Breast epithelium (tissue), 4 donors: ENCODE measurements around the gene FAM50A. TPM values are rescaled to one million over a fixed set of nuclear protein-coding genes. Genes with fewer than 3 reads are reported as not detected.
A peak's percentile ranks its signal among the peaks of the same experiment; 100 is the strongest.

Experiments used
- DNase-seq, 2 donors: peaks; one replicate each; pipeline ENCODE4 v3.0.0-alpha.2; 2019; ENCODE audit warnings: low spot score in 2 of 2
- H3K27ac ChIP-seq, 2 donors: fragments of 200-600 bp; sonication (generic) in 1 of 2; one replicate each; pipeline ENCODE4 v1.5.1; 2016 to 2019; ENCODE audit warnings: mild to moderate bottlenecking in 1 of 2
- H3K27me3 ChIP-seq, 2 donors: fragments of 200-600 bp; sonication (generic) in 1 of 2; one replicate each; pipeline versions ENCODE4 v1.5.1 to v1.6.0; 2017 to 2019; ENCODE audit warnings: control low read depth in 1 of 2, mild to moderate bottlenecking in 1 of 2
- H3K36me3 ChIP-seq: fragments of 200-600 bp; one replicate; pipeline ENCODE4 v1.5.1; 2019
- H3K4me1 ChIP-seq, 2 donors: fragments of 200-600 bp; sonication (generic); one replicate each; pipeline ENCODE4 v1.5.1; 2016 to 2019; ENCODE audit warnings: control low read depth in 1 of 2
- H3K4me3 ChIP-seq, 3 donors: fragments of 200-600 bp; sonication (generic); 1 replicate in 2 of 3; 2 replicates in 1 of 3; pipeline ENCODE4 v1.5.1; 2016 to 2019; ENCODE audit warnings: mild to moderate bottlenecking in 3 of 3, moderate library complexity in 2 of 3
- H3K9me3 ChIP-seq, 2 donors: fragments of 200-600 bp; sonication (generic) in 1 of 2; one replicate each; pipeline ENCODE4 v1.5.1; 2016 to 2019; ENCODE audit warnings: control low read depth in 1 of 2
- POLR2A ChIP-seq: fragments of 450-650 bp; IDR thresholded peaks from one replicate; pipeline ENCODE4 v1.6.1; 2016; ENCODE audit warnings: antibody characterized with exemption, mild to moderate bottlenecking, moderate library complexity
- POLR2AphosphoS5 ChIP-seq, 3 donors: sonication (generic); formaldehyde crosslinking; IDR thresholded peaks; one replicate each; pipeline ENCODE4 v1.6.1; 2017; ENCODE audit warnings: antibody characterized with exemption in 3 of 3
- intact Hi-C: fragments of 100-400 bp; cut with DNase I; formaldehyde crosslinking; loops from one replicate; pipeline ENCODE4 v1.15.1; 2023; ENCODE audit warnings: low total_unique reads
- total RNA-seq, 3 donors: library from RNA; depleted of rRNA; stranded (reverse); fragments of >200 nt; gene quantifications; one replicate each; pipeline ENCODE4 v1.1.0, GENCODE V29; 2016
- TF ChIP-seq, protein P1 (sequence below), 3 donors: fragments of 450-650 bp; IDR thresholded peaks; one replicate each; pipeline ENCODE4 v1.5.1; 2016 to 2017; ENCODE audit warnings: antibody characterized with exemption in 3 of 3, mild to moderate bottlenecking in 3 of 3, moderate library complexity in 3 of 3

Gene FAM50A
- total RNA-seq, 3 donors from 2014 or later: 30.7 to 94.4 (median 64.2) TPM

GRCh38 chrX:154457491-154458115, 13.7 kb downstream of the FAM50A start:
- Histone ChIP-seq H3K4me1 (no peaks in the 10 kb centered on the region), H3K9me3 (no peaks in the 10 kb centered on the region), H3K27ac (peak overlapping the region; percentile 66 to 90), H3K27me3 (peaks cover 0 to 6% of the 10 kb centered on the region in 2 donors), H3K4me3 (peak overlapping the region; percentile 55 to 80 (median 61)), H3K36me3 (no peaks in the 10 kb centered on the region)
- DNase-seq: no peak
- TF ChIP-seq, protein P1, sequence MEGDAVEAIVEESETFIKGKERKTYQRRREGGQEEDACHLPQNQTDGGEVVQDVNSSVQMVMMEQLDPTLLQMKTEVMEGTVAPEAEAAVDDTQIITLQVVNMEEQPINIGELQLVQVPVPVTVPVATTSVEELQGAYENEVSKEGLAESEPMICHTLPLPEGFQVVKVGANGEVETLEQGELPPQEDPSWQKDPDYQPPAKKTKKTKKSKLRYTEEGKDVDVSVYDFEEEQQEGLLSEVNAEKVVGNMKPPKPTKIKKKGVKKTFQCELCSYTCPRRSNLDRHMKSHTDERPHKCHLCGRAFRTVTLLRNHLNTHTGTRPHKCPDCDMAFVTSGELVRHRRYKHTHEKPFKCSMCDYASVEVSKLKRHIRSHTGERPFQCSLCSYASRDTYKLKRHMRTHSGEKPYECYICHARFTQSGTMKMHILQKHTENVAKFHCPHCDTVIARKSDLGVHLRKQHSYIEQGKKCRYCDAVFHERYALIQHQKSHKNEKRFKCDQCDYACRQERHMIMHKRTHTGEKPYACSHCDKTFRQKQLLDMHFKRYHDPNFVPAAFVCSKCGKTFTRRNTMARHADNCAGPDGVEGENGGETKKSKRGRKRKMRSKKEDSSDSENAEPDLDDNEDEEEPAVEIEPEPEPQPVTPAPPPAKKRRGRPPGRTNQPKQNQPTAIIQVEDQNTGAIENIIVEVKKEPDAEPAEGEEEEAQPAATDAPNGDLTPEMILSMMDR (IDR thresholded peaks at IDR 0.05): no peak
- TF ChIP-seq POLR2A: no peak
- TF ChIP-seq POLR2AphosphoS5 (IDR thresholded peaks at IDR 0.05): no peak
- intact Hi-C loops: no loop called here

DNA sequence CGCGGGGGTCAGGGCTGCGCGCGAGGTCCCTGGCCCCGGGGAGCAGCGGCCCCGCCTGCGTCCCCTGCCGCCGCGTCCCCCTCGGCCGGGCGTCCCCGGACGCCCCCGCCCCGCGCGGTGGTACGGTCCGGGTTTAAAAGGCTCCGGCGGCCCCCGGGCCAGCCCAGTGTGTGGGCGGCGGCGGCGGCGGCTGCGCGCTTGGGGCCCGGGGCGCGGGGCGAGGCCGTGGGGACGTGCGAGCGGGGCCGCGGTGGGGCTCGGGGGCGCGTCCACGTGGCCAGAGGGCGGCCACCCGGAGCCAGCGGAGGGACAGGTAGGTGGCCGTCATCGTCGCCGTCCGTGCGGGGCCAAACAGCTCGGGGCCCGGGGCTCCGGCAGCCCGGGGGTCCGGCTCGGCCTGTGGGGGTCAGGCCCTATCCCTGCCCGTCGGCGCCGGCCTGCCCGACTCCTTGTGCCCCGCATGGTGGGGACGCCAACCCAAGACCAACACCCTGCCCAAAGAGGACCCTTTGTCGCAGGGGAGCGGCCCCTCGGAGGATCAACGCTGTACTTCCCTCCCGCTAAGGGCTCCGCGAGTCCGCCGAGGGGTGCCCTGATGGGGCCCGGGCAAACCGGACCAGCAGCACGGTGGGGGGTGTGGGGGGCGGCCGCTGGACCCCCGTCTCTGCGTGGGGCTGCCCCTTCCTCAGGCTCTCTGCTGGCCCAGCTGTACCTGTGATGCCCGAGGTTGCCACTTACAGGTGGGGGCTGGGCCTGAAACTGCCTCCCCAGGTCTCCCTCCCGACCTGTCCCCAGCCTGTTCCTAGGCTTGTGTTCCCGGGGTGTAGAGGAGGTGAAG, 14.4 kb downstream of the FAM50A start, which contains the start of gene PLXNA3:
TSS of gene PLXNA3 (plus strand) at position 166 of the 838 bp plus-strand sequence. CDS start 1,903 bp downstream, outside the sequence.
- no peaks in the 10 kb centered on the region for H3K36me3 ChIP-seq
- TF ChIP-seq, protein P1 (IDR thresholded peaks at IDR 0.05): no peak
- TF ChIP-seq POLR2A (no peak), POLR2AphosphoS5 (IDR thresholded peaks at IDR 0.05) (no peak)
- no peaks in the 10 kb centered on the region for H3K4me1 ChIP-seq
- no peaks in the 10 kb centered on the region for H3K9me3 ChIP-seq
- intact Hi-C loops: no loop called here
- peaks cover 0 to 2% of the 10 kb centered on the region in 2 donors for H3K27me3 ChIP-seq
- no peak for DNase-seq
- peak within 1 kb of the TSS; percentile 66 to 90 for H3K27ac ChIP-seq
- H3K4me3 ChIP-seq: peak within 1 kb of the TSS; percentile 55 to 80 (median 61)

- H3K4me3 ChIP-seq: peak overlapping the region; percentile 55 to 80 (median 61)
- H3K9me3 ChIP-seq: no peaks in the 10 kb centered on the region
- intact Hi-C loops: no loop called here
- H3K4me1 ChIP-seq: no peaks in the 10 kb centered on the region
- no peaks in the 10 kb centered on the region for H3K36me3 ChIP-seq
- peak overlapping the region in 1 of 2 donors; percentile 0 for H3K27ac ChIP-seq
- peaks cover 0 to 4% of the 10 kb centered on the region in 2 donors for H3K27me3 ChIP-seq
- no peak for DNase-seq
- TF ChIP-seq POLR2A (no peak), POLR2AphosphoS5 (IDR thresholded peaks at IDR 0.05) (no peak)
- TF ChIP-seq, protein P1 (IDR thresholded peaks at IDR 0.05): no peak
Measured at GRCh38 chrX:154458954-154459778, 15.2 kb downstream of the FAM50A start.

DNA sequence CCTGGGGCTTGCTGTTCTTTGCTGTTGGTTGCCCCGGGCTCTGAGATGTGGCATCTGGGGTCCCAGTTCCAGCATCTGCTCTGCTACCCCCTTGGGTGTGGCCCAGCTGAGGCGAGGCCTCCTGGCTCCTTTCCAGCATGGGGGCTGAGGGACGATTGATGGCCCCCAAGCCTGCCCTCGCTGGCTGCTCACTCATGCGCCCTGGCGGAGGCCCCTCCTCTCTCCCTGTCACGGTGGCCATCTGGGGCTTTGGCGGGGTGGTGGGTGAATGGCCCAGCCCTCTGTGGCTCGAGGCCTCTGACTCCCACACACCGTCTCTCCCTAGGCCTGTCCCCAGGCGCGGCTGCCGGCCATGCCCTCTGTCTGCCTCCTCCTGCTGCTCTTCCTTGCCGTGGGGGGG, 15.9 kb downstream of the FAM50A start:
- intact Hi-C loops: no loop called here
- Histone ChIP-seq H3K4me1 (no peaks in the 10 kb centered on the region), H3K4me3 (peak overlapping the region in 2 of 3 donors; percentile 61 to 80), H3K27me3 (peaks cover 0 to 9% of the 10 kb centered on the region in 2 donors), H3K36me3 (no peaks in the 10 kb centered on the region), H3K27ac (peak overlapping the region in 1 of 2 donors; percentile 0), H3K9me3 (peaks cover 0 to 1% of the 10 kb centered on the region in 2 donors)
- TF ChIP-seq POLR2AphosphoS5 (IDR thresholded peaks at IDR 0.05) (no peak), POLR2A (no peak)
- TF ChIP-seq, protein P1 (IDR thresholded peaks at IDR 0.05): no peak
- DNase-seq: no peak
